ENCODE data around the gene PIK3C2G. TPM values are rescaled to one million over a fixed set of nuclear protein-coding genes. Genes with fewer than 3 reads are reported as not detected.

Gene PIK3C2G
- total and polyA plus RNA-seq, 2 of the 4 experiments (the other 2 are of a cell fraction) = not detected

- DNase-seq = no peak
- H3K4ac ChIP-seq (ENCODE audit: low read depth, low read length) = no peak overlapping the region
- H3K9me1 ChIP-seq (ENCODE audit: insufficient read depth, low read length) = no peaks in the 10 kb centered on the region
- H2AK9ac ChIP-seq (replicated peaks; ENCODE audit: low read depth, low read length, poor library complexity) = no peak overlapping the region
- in situ Hi-C loops (cut with MboI; ENCODE audit: low sequenced_read_pairs) (no loop called here), dilution Hi-C loops (cut with HindIII; ENCODE audit: low sequenced_read_pairs, unreplicated experiment) (no loop called here), intact Hi-C loops (cut with micrococcal nuclease) (no loop called here)
- no peak overlapping the region for H3K18ac ChIP-seq (ENCODE audit: low read depth, low read length)
- no peak overlapping the region for H2BK20ac ChIP-seq (ENCODE audit: low read depth, low read length)
- H4K20me1 ChIP-seq (ENCODE audit: insufficient read depth, low read length) = no peaks in the 10 kb centered on the region
- no CpG with 5 or more reads among the region's 2 CpGs for WGBS, 2 experiments (ENCODE audit: extremely low coverage in 2 of 2, insufficient read length in 1 of 2)
- H2BK5ac ChIP-seq (ENCODE audit: low read depth, low read length, poor library complexity, severe bottlenecking) = no peak overlapping the region
- no peak overlapping the region for H2BK120ac ChIP-seq (ENCODE audit: low read depth, low read length)
- H3K9ac ChIP-seq (ENCODE audit: low read depth, low read length) = no peak overlapping the region
- ChIA-PET CTCF (no interaction called here), POLR2A (ENCODE audit: unreplicated experiment) (no interaction called here)
- no peak overlapping the region for H3K14ac ChIP-seq (replicated peaks; ENCODE audit: low read depth, low read length)
- H2AK5ac ChIP-seq (ENCODE audit: low read depth, low read length) = no peak overlapping the region
- H3K4me2 ChIP-seq (ENCODE audit: low read depth, low read length) = no peak overlapping the region
- no peak for TF ChIP-seq RCOR1 (IDR thresholded peaks at IDR 0.05; ENCODE audit: insufficient replicate concordance, low read length)
- TF ChIP-seq SMC3 (IDR thresholded peaks at IDR 0.05; ENCODE audit: low read depth, low read length) = no peak
- TF ChIP-seq POLR2A (IDR thresholded peaks at IDR 0.05; ENCODE audit: low read depth, low read length) = no peak
- no peak for TF ChIP-seq MAZ (IDR thresholded peaks at IDR 0.05; ENCODE audit: borderline replicate concordance, low read depth, low read length)
- no peak for TF ChIP-seq RAD21 (IDR thresholded peaks at IDR 0.05; ENCODE audit: low read length)
- no peak for TF ChIP-seq BHLHE40 (IDR thresholded peaks at IDR 0.05; ENCODE audit: low read depth, low read length)
- no peak overlapping the region for H2AFZ ChIP-seq (replicated peaks; ENCODE audit: low read length, poor library complexity)
- H3K56ac ChIP-seq (ENCODE audit: extremely low read depth, insufficient read depth, low read length) = no peak overlapping the region
- no peak overlapping the region for H4K8ac ChIP-seq (ENCODE audit: low read depth in 2 of 2, low read length in 2 of 2)
- no peak overlapping the region for H4K5ac ChIP-seq (ENCODE audit: low read depth, low read length)
- H2BK15ac ChIP-seq (ENCODE audit: low read depth, low read length) = no peak overlapping the region
- no peak overlapping the region for H3K23ac ChIP-seq (ENCODE audit: low read depth, low read length)
- H3K4me3 ChIP-seq (ENCODE audit: insufficient read depth, low read depth, low read length) = no peak overlapping the region
- H3K79me1 ChIP-seq (ENCODE audit: low read depth in 1 of 2, low read length in 2 of 2) = no peaks in the 10 kb centered on the region
- no peaks in the 10 kb centered on the region for H3K9me3 ChIP-seq (ENCODE audit: control insufficient read depth, insufficient read depth, low read length)
- BruUV-seq (replicated peaks) = no TSS peak
- no peak overlapping the region for H3K27ac ChIP-seq (ENCODE audit: insufficient read depth, low read length)
- H3K4me1 ChIP-seq (ENCODE audit: control insufficient read depth, insufficient read depth, low read length) = no peaks in the 10 kb centered on the region; the same call in 1 of the 2 replicates
- H3K36me3 ChIP-seq (ENCODE audit: control insufficient read depth, insufficient read depth, low read length) = no peaks in the 10 kb centered on the region
- no peak overlapping the region for H4K91ac ChIP-seq (ENCODE audit: insufficient read depth, low read depth, low read length)
- H3K27me3 ChIP-seq (ENCODE audit: control insufficient read depth, insufficient read depth, low read length) = no peaks in the 10 kb centered on the region
- ATAC-seq (ENCODE audit: low read depth) = no peak
Observed at GRCh38 chr12:18327036-18327435, 65.7 kb downstream of the PIK3C2G start.

All from IMR-90 (cell line).